Stomach (tissue), 9 donors: ENCODE data around the gene GGCX. TPM values are rescaled to one million over a fixed set of nuclear protein-coding genes. Genes with fewer than 3 reads are reported as not detected.

Experiments
- DNase-seq, 2 donors: peaks; one replicate each; pipeline versions ENCODE4 v3.0.0 to v3.0.0-alpha.2; 2013 to 2019
- H3K27ac ChIP-seq, 5 donors: fragments of 200-600 bp in 4 of 5; sonication (generic) in 4 of 5; one replicate each; pipeline ENCODE4 v1.5.1; 2013 to 2019; ENCODE audit warnings: mild to moderate bottlenecking in 1 of 5, moderate library complexity in 1 of 5
- H3K27me3 ChIP-seq, 3 donors: fragments of 200-600 bp; sonication (generic); one replicate each; pipeline ENCODE4 v1.5.1; 2017 to 2019; ENCODE audit warnings: mixed run types in 1 of 3
- H3K36me3 ChIP-seq, 4 donors: fragments of 200-600 bp; sonication (generic); 1 replicate in 3 of 4; 2 replicates in 1 of 4; pipeline ENCODE4 v1.5.1; 2016 to 2019
- H3K4me1 ChIP-seq, 4 donors: fragments of 200-600 bp; sonication (generic); one replicate each; pipeline ENCODE4 v1.5.1; 2016 to 2019
- H3K4me3 ChIP-seq, 4 donors: fragments of 200-600 bp; sonication (generic) in 3 of 4; one replicate each; pipeline ENCODE4 v1.5.1; 2016 to 2019; ENCODE audit warnings: mild to moderate bottlenecking in 1 of 4
- H3K9me3 ChIP-seq, 4 donors: fragments of 200-600 bp; sonication (generic); one replicate each; pipeline ENCODE4 v1.5.1; 2016 to 2019
- EP300 ChIP-seq: sonication (generic); formaldehyde crosslinking; IDR thresholded peaks from one replicate; pipeline ENCODE4 v1.6.1; 2017; ENCODE audit warnings: antibody characterized with exemption
- POLR2A ChIP-seq, 4 donors: fragments of 450-650 bp; IDR thresholded peaks; one replicate each; pipeline ENCODE4 v1.6.1; 2016; ENCODE audit warnings: antibody characterized with exemption in 4 of 4, control low read depth in 2 of 4, mild to moderate bottlenecking in 1 of 4, moderate library complexity in 1 of 4
- POLR2AphosphoS5 ChIP-seq, 3 donors: sonication (generic); formaldehyde crosslinking; IDR thresholded peaks; one replicate each; pipeline ENCODE4 v1.6.1; 2016; ENCODE audit warnings: antibody characterized with exemption in 3 of 3
- WGBS, 5 donors: extraction: QIAGEN DNeasy Blood & Tissue Kit in 3 of 5; methylation state at CpG; one replicate each; pipeline versions ENCODE4 v1.1.5 to v1.1.7; 2013 to 2018; 5-methylcytosine and 5-hydroxymethylcytosine counted together
- intact Hi-C: fragments of 100-400 bp; cut with DNase I; formaldehyde crosslinking; loops from one replicate; pipeline ENCODE4 v1.15.1; 2023; ENCODE audit warnings: low total_unique reads
- polyA plus RNA-seq, 3 donors: library from polyadenylated mRNA; stranded (reverse); fragments of 200-250 nt; gene quantifications; one replicate each; pipeline ENCODE4 v1.2.3, GENCODE V29; 2013
- total RNA-seq, 5 donors: library from RNA; depleted of rRNA; stranded (reverse); fragments of >200 nt; gene quantifications; one replicate each; pipeline versions ENCODE4 v1.1.0 to v1.2.3, GENCODE V29; 2014 to 2016
- TF ChIP-seq, protein P1 (sequence below), 7 experiments: fragments of 450-650 bp in 4 of 7; fragments of 200-600 bp in 3 of 7; sonication (generic) in 3 of 7; IDR thresholded peaks; one replicate each; pipeline ENCODE4 v1.5.1; 2016 to 2019; ENCODE audit warnings: antibody characterized with exemption in 7 of 7, control low read depth in 2 of 7, mild to moderate bottlenecking in 1 of 7
- donor health status: healthy with polysubstance abuse.
- donor health status: Bipolar disorder and iron deficiency.
- donor health status: healthy.

GGCX gene
- total and polyA plus RNA-seq, 8 donors = 5.2 to 87.5 (median 15.9) TPM

DNA sequence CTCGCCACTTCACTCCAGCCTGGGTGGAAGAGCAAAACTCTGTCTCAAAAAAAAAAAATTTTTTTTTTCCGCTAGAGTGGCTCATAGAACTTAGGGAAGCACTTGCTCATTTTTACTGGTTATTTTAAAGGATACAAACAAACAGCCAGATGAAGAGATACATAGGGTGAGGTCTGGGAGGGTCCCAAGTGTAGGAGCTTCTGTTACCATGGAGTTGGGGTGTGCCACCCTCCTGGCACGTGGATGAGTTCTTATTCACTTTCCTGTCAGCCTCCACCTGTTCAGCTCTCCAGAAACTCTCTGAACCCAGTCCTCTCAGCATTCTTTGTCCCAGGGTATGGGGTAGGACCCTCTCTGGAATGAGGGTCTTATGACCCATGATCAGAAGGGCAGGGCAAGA lies 27.2 kb downstream of the GGCX start:
- intact Hi-C loops = no loop called here
- DNase-seq = no peak

DNA sequence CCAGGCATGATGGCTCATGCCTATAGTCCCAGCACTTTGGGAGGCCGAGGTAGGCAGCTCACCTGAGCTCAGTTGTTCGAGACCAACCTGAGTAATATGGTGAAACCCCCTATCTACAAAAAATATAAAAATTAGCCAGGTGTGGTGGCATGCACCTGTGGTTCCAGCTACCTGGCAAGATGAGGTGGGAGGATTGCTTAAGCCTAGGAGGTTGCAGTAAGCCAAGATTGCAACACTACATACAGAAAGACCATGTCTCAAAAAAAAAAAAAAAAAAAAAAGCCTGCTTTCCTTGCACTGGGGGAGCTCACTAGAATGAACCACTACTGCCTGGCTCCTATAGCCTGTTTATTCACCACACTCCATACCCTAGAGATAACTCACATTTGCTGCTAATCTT lies 29.7 kb downstream of the GGCX start:
- Histone ChIP-seq H3K27me3 (no peaks in the 10 kb centered on the region), H3K4me3 (no peak overlapping the region), H3K9me3 (no peaks in the 10 kb centered on the region), H3K36me3 (no peaks in the 10 kb centered on the region), H3K27ac (no peak overlapping the region), H3K4me1 (peaks cover 0 to 19% (median 14%) of the 10 kb centered on the region in 4 donors)
- no peak for DNase-seq
- intact Hi-C loops = no loop called here
- WGBS, 5 donors = 45 to 100% (median 73%) methylated on average over 2 of the region's 2 CpGs
- TF ChIP-seq EP300 = no peak
- TF ChIP-seq, protein P1, sequence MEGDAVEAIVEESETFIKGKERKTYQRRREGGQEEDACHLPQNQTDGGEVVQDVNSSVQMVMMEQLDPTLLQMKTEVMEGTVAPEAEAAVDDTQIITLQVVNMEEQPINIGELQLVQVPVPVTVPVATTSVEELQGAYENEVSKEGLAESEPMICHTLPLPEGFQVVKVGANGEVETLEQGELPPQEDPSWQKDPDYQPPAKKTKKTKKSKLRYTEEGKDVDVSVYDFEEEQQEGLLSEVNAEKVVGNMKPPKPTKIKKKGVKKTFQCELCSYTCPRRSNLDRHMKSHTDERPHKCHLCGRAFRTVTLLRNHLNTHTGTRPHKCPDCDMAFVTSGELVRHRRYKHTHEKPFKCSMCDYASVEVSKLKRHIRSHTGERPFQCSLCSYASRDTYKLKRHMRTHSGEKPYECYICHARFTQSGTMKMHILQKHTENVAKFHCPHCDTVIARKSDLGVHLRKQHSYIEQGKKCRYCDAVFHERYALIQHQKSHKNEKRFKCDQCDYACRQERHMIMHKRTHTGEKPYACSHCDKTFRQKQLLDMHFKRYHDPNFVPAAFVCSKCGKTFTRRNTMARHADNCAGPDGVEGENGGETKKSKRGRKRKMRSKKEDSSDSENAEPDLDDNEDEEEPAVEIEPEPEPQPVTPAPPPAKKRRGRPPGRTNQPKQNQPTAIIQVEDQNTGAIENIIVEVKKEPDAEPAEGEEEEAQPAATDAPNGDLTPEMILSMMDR (IDR thresholded peaks at IDR 0.05) = no peak
- TF ChIP-seq POLR2AphosphoS5 (IDR thresholded peaks at IDR 0.05) = no peak
- TF ChIP-seq POLR2A (IDR thresholded peaks at IDR 0.05) = no peak

More for the DNA sequence above, 27.2 kb downstream of the GGCX start:
- H3K36me3 ChIP-seq = no peaks in the 10 kb centered on the region
- no peak for TF ChIP-seq POLR2AphosphoS5 (IDR thresholded peaks at IDR 0.05)
- TF ChIP-seq, protein P1 (IDR thresholded peaks at IDR 0.05) = no peak
- TF ChIP-seq EP300 = no peak
- H3K27me3 ChIP-seq = no peaks in the 10 kb centered on the region
- H3K27ac ChIP-seq = peak overlapping the region in 1 of 5 donors; percentile 16
- 69 to 78% (median 76%) methylated on average over 3 of the region's 3 CpGs for WGBS, 5 donors
- peaks cover 8 to 32% (median 23%) of the 10 kb centered on the region in 4 donors for H3K4me1 ChIP-seq
- no peak overlapping the region for H3K4me3 ChIP-seq
- H3K9me3 ChIP-seq = no peaks in the 10 kb centered on the region

DNA sequence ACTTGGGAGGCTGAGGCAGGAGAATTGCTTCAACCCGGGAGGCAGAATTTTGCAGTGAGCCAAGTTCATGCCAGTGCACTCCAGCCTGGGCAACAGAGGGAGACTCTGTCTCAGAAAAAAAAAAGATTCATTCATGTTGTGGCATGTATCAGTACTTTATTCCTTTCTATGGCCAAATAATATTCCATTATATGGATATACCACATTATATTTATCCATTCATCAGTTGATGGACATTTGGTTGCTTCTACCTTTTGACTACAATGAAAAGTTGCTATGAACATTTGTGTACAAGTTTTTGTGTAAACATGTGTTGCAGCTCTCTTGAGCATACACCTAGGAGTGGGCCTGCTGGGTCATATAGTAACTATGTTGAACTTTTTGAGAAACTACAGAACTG lies 31.5 kb downstream of the GGCX start:
- Histone ChIP-seq H3K27me3 (no peaks in the 10 kb centered on the region), H3K27ac (no peak overlapping the region), H3K4me1 (peaks cover 4 to 21% (median 11%) of the 10 kb centered on the region in 4 donors), H3K4me3 (no peak overlapping the region), H3K36me3 (no peaks in the 10 kb centered on the region), H3K9me3 (no peaks in the 10 kb centered on the region)
- 93 to 100% (median 96%) methylated on average over 1 of the region's 1 CpG for WGBS, 5 donors
- TF ChIP-seq EP300 = no peak
- no peak for TF ChIP-seq POLR2AphosphoS5 (IDR thresholded peaks at IDR 0.05)
- TF ChIP-seq POLR2A (IDR thresholded peaks at IDR 0.05) = no peak
- TF ChIP-seq, protein P1 (IDR thresholded peaks at IDR 0.05) = no peak
- intact Hi-C loops = no loop called here
- no peak for DNase-seq

DNA sequence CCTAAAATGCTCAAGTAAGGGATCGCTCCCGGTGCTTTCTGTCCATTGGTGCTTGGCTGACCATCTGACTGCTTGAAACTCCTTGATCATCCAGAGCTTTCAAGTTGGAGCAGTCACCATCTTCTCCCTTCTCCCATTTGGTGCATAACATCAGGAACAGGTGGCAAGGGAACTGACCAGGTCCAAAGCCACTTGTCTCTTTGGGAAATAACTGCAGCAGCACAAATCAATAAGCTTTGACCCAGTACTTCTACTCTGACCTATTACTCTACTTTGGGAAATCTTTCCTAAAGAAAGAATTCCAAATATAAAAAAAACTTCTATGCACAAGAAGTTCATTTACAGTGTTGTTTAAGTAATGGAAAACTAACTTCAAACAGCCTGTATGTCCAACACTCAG lies 32.9 kb downstream of the GGCX start:
- no peaks in the 10 kb centered on the region for H3K36me3 ChIP-seq
- 85 to 100% (median 96%) methylated on average over 2 of the region's 2 CpGs for WGBS, 5 donors
- H3K27ac ChIP-seq = no peak overlapping the region
- intact Hi-C loops = no loop called here
- TF ChIP-seq, protein P1 (IDR thresholded peaks at IDR 0.05) = no peak
- H3K27me3 ChIP-seq = no peaks in the 10 kb centered on the region
- no peak for DNase-seq
- peaks cover 18 to 32% (median 26%) of the 10 kb centered on the region in 4 donors for H3K4me1 ChIP-seq
- no peak overlapping the region for H3K4me3 ChIP-seq
- H3K9me3 ChIP-seq = no peaks in the 10 kb centered on the region
